H1 (cell line): ENCODE data around the gene TMEM131L. TPM values are rescaled to one million over a fixed set of nuclear protein-coding genes. Genes with fewer than 3 reads are reported as not detected.

ENCODE experiments used
- CTCF ChIA-PET: fragments of 300-600 bp; sonication (Branson Sonifier 250); formaldehyde crosslinking; loops from one replicate; lab custom pipeline; 2021; ENCODE audit not compliant: partially characterized antibody; lab: Charles Lee
- POLR2A ChIA-PET: fragments of 300-600 bp; sonication (Branson Sonifier 250); formaldehyde crosslinking; loops from one replicate; lab custom pipeline; 2021; ENCODE audit warnings: inconsistent platforms; ENCODE audit not compliant: partially characterized antibody; lab: Charles Lee
- DNase-seq, 2 experiments: peaks; one replicate each; pipeline versions ENCODE4 v3.0.0 to v3.0.0-alpha.2; 2010 to 2022; ENCODE audit warnings: low spot score in 2 of 2, low read depth in 1 of 2, mixed read lengths in 1 of 2
- FAIRE-seq: peaks from 2 replicates; lab custom pipeline; 2011; peaks lifted over from hg19 to GRCh38; lab: Jason Lieb, UNC
- H2AFZ ChIP-seq: 2 replicates; pipeline ENCODE4 v1.8.1; 2012; ENCODE audit warnings: low read length, inconsistent platforms
- H2AK5ac ChIP-seq: 2 replicates; pipeline ENCODE4 v1.6.1; 2013; ENCODE audit warnings: low read depth, low read length
- H2BK120ac ChIP-seq: replicated peaks from 2 replicates; pipeline ENCODE3; 2013; ENCODE audit warnings: low read depth, low read length, inconsistent platforms
- H2BK12ac ChIP-seq: 2 replicates; pipeline ENCODE4 v1.6.1; 2013; ENCODE audit warnings: low read depth, low read length
- H2BK15ac ChIP-seq: 2 replicates; pipeline ENCODE4 v1.6.1; 2013; ENCODE audit warnings: low read length
- H2BK20ac ChIP-seq: 2 replicates; pipeline ENCODE4 v1.6.1; 2013; ENCODE audit warnings: low read length
- H2BK5ac ChIP-seq: 2 replicates; pipeline ENCODE4 v1.6.1; 2013; ENCODE audit warnings: low read depth, low read length
- H3K14ac ChIP-seq: 2 replicates; pipeline ENCODE4 v1.6.1; 2013; ENCODE audit warnings: inconsistent platforms; ENCODE audit not compliant: insufficient read length
- H3K18ac ChIP-seq: 2 replicates; pipeline ENCODE4 v1.6.1; 2013; ENCODE audit warnings: low read length; ENCODE audit errors: extremely low read depth
- H3K23ac ChIP-seq: 2 replicates; pipeline ENCODE4 v1.6.1; 2013; ENCODE audit warnings: inconsistent platforms; ENCODE audit not compliant: insufficient read length
- H3K23me2 ChIP-seq: 2 replicates; pipeline ENCODE4 v1.6.1; 2013; ENCODE audit warnings: low read depth, low read length
- H3K27ac ChIP-seq: 2 replicates; pipeline ENCODE4 v1.6.1; 2011; ENCODE audit warnings: low read depth, low read length, inconsistent platforms
- H3K27me3 ChIP-seq, 4 experiments: replicated peaks in 1 of 4; 1 replicate in 1 of 4; 2 replicates in 3 of 4; pipeline versions ENCODE4 v1.6.1 to v1.8.1; 2011 to 2013; ENCODE audit warnings: low read length in 3 of 4, mild to moderate bottlenecking in 3 of 4, inconsistent platforms in 2 of 4, mixed read lengths in 2 of 4, moderate library complexity in 1 of 4; ENCODE audit not compliant: control insufficient read depth in 3 of 4, insufficient read depth in 3 of 4; ENCODE audit errors: extremely low read depth in 1 of 4
- H3K36me3 ChIP-seq, 4 experiments: 2 replicates each; pipeline versions ENCODE4 v1.6.1 to v1.8.1; 2011 to 2013; ENCODE audit warnings: mild to moderate bottlenecking in 4 of 4, low read length in 3 of 4, moderate library complexity in 2 of 4, control low read depth in 1 of 4, inconsistent platforms in 1 of 4; ENCODE audit not compliant: insufficient read depth in 4 of 4, control insufficient read depth in 2 of 4
- H3K4ac ChIP-seq: replicated peaks from 2 replicates; pipeline ENCODE3; 2013; ENCODE audit warnings: low read length, low read depth, mixed read lengths, inconsistent platforms; ENCODE audit not compliant: insufficient read length
- H3K4me1 ChIP-seq, 4 experiments: replicated peaks in 1 of 4; 1 replicate in 1 of 4; 2 replicates in 3 of 4; pipeline versions ENCODE4 v1.6.1 to v1.8.1; 2011 to 2013; ENCODE audit warnings: low read length in 3 of 4, inconsistent platforms in 2 of 4, mixed read lengths in 1 of 4; ENCODE audit not compliant: insufficient read depth in 4 of 4, control insufficient read depth in 3 of 4
- H3K4me2 ChIP-seq, 2 experiments: 2 replicates each; pipeline versions ENCODE4 v1.6.1 to v1.8.1; 2011 to 2013; ENCODE audit warnings: low read depth in 2 of 2, low read length in 2 of 2, control low read depth in 1 of 2, inconsistent platforms in 1 of 2, mild to moderate bottlenecking in 1 of 2; ENCODE audit not compliant: insufficient read depth in 1 of 2
- H3K4me3 ChIP-seq, 4 experiments: fragments of 200-600, 300-600 bp in 1 of 4; sonication (generic), shearing (Covaris generic), sonication (Bioruptor Twin) in 1 of 4; 2 replicates each; pipeline versions ENCODE4 v1.5.1 to v1.8.1; 2011 to 2016; ENCODE audit warnings: low read length in 4 of 4, low read depth in 3 of 4, control low read depth in 2 of 4, inconsistent platforms in 2 of 4, mild to moderate bottlenecking in 2 of 4, mixed read lengths in 1 of 4, moderate library complexity in 1 of 4; ENCODE audit not compliant: insufficient read depth in 2 of 4; ENCODE audit errors: extremely low read depth in 1 of 4
- H3K56ac ChIP-seq: replicated peaks from 2 replicates; pipeline ENCODE3; 2013; ENCODE audit warnings: low read depth, mild to moderate bottlenecking, mixed read lengths, low read length, inconsistent platforms; ENCODE audit not compliant: insufficient read length
- H3K79me1 ChIP-seq: 2 replicates; pipeline ENCODE4 v1.6.1; 2013; ENCODE audit warnings: low read depth, low read length, control low read depth
- H3K79me2 ChIP-seq, 2 experiments: 2 replicates each; pipeline versions ENCODE4 v1.6.1 to v1.8.1; 2012 to 2013; ENCODE audit warnings: low read length in 2 of 2, mild to moderate bottlenecking in 2 of 2, inconsistent platforms in 1 of 2; ENCODE audit not compliant: insufficient read depth in 2 of 2, control insufficient read depth in 1 of 2
- H3K9ac ChIP-seq, 4 experiments: replicated peaks in 1 of 4; 1 replicate in 1 of 4; 2 replicates in 3 of 4; pipeline versions ENCODE4 v1.6.1 to v1.8.1; 2011 to 2013; ENCODE audit warnings: low read depth in 3 of 4, low read length in 3 of 4, control low read depth in 2 of 4, mild to moderate bottlenecking in 2 of 4, moderate library complexity in 2 of 4, inconsistent platforms in 1 of 4; ENCODE audit errors: extremely low read depth in 1 of 4
- H3K9me3 ChIP-seq, 2 experiments: 2 replicates each; pipeline versions ENCODE4 v1.6.1 to v1.8.1; 2012 to 2013; ENCODE audit warnings: mild to moderate bottlenecking in 2 of 2, moderate library complexity in 2 of 2, control low read depth in 1 of 2, inconsistent platforms in 1 of 2, low read depth in 1 of 2, low read length in 1 of 2, mixed read lengths in 1 of 2; ENCODE audit not compliant: insufficient read depth in 2 of 2
- H4K20me1 ChIP-seq, 2 experiments: replicated peaks in 1 of 2; 2 replicates each; pipeline versions ENCODE3 to v1.8.1; 2011 to 2013; ENCODE audit warnings: inconsistent platforms in 2 of 2, low read length in 2 of 2, mild to moderate bottlenecking in 1 of 2; ENCODE audit not compliant: insufficient read depth in 2 of 2, control insufficient read depth in 1 of 2
- H4K5ac ChIP-seq: 2 replicates; pipeline ENCODE4 v1.6.1; 2013; ENCODE audit warnings: low read length, low read depth, mixed read lengths, inconsistent platforms; ENCODE audit not compliant: insufficient read length
- H4K8ac ChIP-seq: 2 replicates; pipeline ENCODE4 v1.8.0; 2013; ENCODE audit warnings: mild to moderate bottlenecking, moderate library complexity, low read length, inconsistent platforms; ENCODE audit not compliant: insufficient read depth; ENCODE audit errors: extremely low read depth
- H4K91ac ChIP-seq: replicated peaks from 2 replicates; pipeline ENCODE3; 2013; ENCODE audit warnings: low read length, mixed read lengths, inconsistent platforms; ENCODE audit not compliant: insufficient read length
- EZH2 ChIP-seq: fragments of 200-600 bp; sonication (generic); IDR thresholded peaks from 2 replicates; pipeline ENCODE4 v1.7.1; 2012; ENCODE audit warnings: low read depth, mild to moderate bottlenecking, moderate library complexity, low read length, inconsistent platforms; ENCODE audit not compliant: severe bottlenecking
- WGBS, 2 experiments: shearing (Covaris generic) in 1 of 2; methylation state at CpG; one replicate each; pipeline versions ENCODE4 v1.1.6 to v1.1.7; 2013 to 2015; ENCODE audit warnings: low lambda C conversion rate in 2 of 2, mixed read lengths in 2 of 2, inconsistent platforms in 1 of 2, low coverage in 1 of 2, missing lambda C conversion rate in 1 of 2; ENCODE audit not compliant: insufficient replicate concordance in 2 of 2, insufficient coverage in 1 of 2, insufficient read length in 1 of 2; ENCODE audit errors: extremely low coverage in 1 of 2, missing lambda C conversion rate in 1 of 2; 5-methylcytosine and 5-hydroxymethylcytosine counted together
- polyA plus RNA-seq, 7 experiments: library from polyadenylated mRNA; depleted of rRNA in 3 of 7; stranded (reverse) in 5 of 7; unstranded in 2 of 7; fragments of >200 nt in 5 of 7; fragments of 200-250 nt in 2 of 7; gene quantifications; 1 replicate in 5 of 7; 2 replicates in 1 of 7; 4 replicates in 1 of 7; pipeline versions ENCODE4 v1.2.1 to v1.2.3, GENCODE V29; 2011 to 2013; ENCODE audit warnings: missing spikeins in 2 of 7, mixed read lengths in 2 of 7
- total RNA-seq: library from RNA; stranded (reverse); fragmentation: NEBNext Ultra II Directional; extraction: Animal tissue kit (Norgen Biotek cat#: 25700); gene quantifications from 2 replicates; pipeline ENCODE4 v1.2.1, GENCODE V29; 2021

Gene TMEM131L
- total and polyA plus RNA-seq, 2 of the 8 experiments (the other 6 are each of a cell fraction or from before 2014, with no cell fraction given) = 14.3 to 26.1 TPM

GRCh38 chr4:153486281-153487151, 20.4 kb downstream of the TMEM131L start:
- no peaks in the 10 kb centered on the region for H3K27me3 ChIP-seq
- H3K4ac ChIP-seq = no peak overlapping the region
- no peak overlapping the region for H3K4me3 ChIP-seq
- no peak overlapping the region; a peak in 1 of 7 replicates for H3K9ac ChIP-seq
- H3K4me2 ChIP-seq = peak overlapping the region in 1 of 2 experiments; percentile 18; a peak in 1 of 4 replicates
- CTCF ChIA-PET = interaction anchor here (0.5 to 2.1 kb wide), 10 partner anchors 9 to 147 kb away, joined by 3 to 7 read pairs (median 3); partner anchors contain the start of gene TMEM131L
- no peak overlapping the region for H3K27ac ChIP-seq
- FAIRE-seq (no peak), DNase-seq (no peak)
- no peak overlapping the region for H3K14ac ChIP-seq
- H4K91ac ChIP-seq = no peak overlapping the region
- 82% methylated on average over 14 of the region's 14 CpGs; no CpG with 5 or more reads in 1 of the 2 experiments for WGBS, 2 experiments
- H3K4me1 ChIP-seq = peaks cover 10 to 34% (median 21%) of the 10 kb centered on the region in 4 experiments
- peaks cover 0 to 8% of the 10 kb centered on the region in 2 experiments for H4K20me1 ChIP-seq
- H2AFZ ChIP-seq = no peak overlapping the region
- H3K79me1 ChIP-seq = peaks cover 9% of the 10 kb centered on the region
- H3K9me3 ChIP-seq = no peaks in the 10 kb centered on the region
- peak overlapping the region; percentile 89 for H2BK12ac ChIP-seq
- peak overlapping the region; percentile 41; the same call in 1 of the 2 replicates for H2BK5ac ChIP-seq
- H3K23ac ChIP-seq = no peak overlapping the region
- no peak overlapping the region for H2BK120ac ChIP-seq
- H3K79me2 ChIP-seq = peaks cover 0 to 53% of the 10 kb centered on the region in 2 experiments; a peak in 3 of 4 replicates
- H4K8ac ChIP-seq = no peak overlapping the region
- H4K5ac ChIP-seq = no peak overlapping the region
- no peak overlapping the region for H2BK20ac ChIP-seq
- peaks cover 2% of the 10 kb centered on the region; the same call in 1 of the 2 replicates for H3K23me2 ChIP-seq
- POLR2A ChIA-PET = interaction anchor here (0.9 to 2.0 kb wide), 6 partner anchors 9 to 33 kb away, joined by 3 to 10 read pairs (median 3); no protein-coding TSS in a partner anchor
- H2AK5ac ChIP-seq = peak overlapping the region; percentile 79
- H2BK15ac ChIP-seq = peak overlapping the region; percentile 98; the same call in 1 of the 2 replicates
- no peak overlapping the region for H3K18ac ChIP-seq
- no peak overlapping the region for H3K56ac ChIP-seq
- H3K36me3 ChIP-seq = no peaks in the 10 kb centered on the region
- TF ChIP-seq EZH2 = no peak
